HEK293T (cell line): ENCODE results near the gene ANKS1A.

ENCODE experiments used
- CTCF ChIA-PET: fragments of 350-600 bp; formaldehyde crosslinking; extraction: SDS; loops from one replicate; lab custom pipeline; 2021; ENCODE audit warnings: antibody characterized with exemption, inconsistent platforms; lab: Yijun Ruan, JAX
- POLR2A ChIA-PET: fragments of 350-600 bp; formaldehyde crosslinking; extraction: SDS; loops from one replicate; lab custom pipeline; 2020; ENCODE audit warnings: antibody characterized with exemption, inconsistent platforms; lab: Yijun Ruan, JAX
- DNase-seq: peaks from one replicate; pipeline ENCODE4 v3.0.0; 2012; ENCODE audit warnings: mixed read lengths; ENCODE audit errors: extremely low spot score
- ARNT ChIP-seq: fragments of 450-650 bp; IDR thresholded peaks from 2 replicates; pipeline ENCODE4 v1.6.1; 2017; ENCODE audit warnings: mild to moderate bottlenecking
- BHLHE40 ChIP-seq: fragments of 450-650 bp; IDR thresholded peaks from 2 replicates; pipeline ENCODE4 v1.6.1; 2016; ENCODE audit warnings: mild to moderate bottlenecking, moderate library complexity, borderline replicate concordance
- CTBP1 ChIP-seq: fragments of 450-650 bp; IDR thresholded peaks from 2 replicates; pipeline ENCODE4 v1.6.1; 2016; ENCODE audit warnings: borderline replicate concordance
- ELF4 ChIP-seq: fragments of 450-650 bp; IDR thresholded peaks from 2 replicates; pipeline ENCODE4 v1.6.1; 2017; ENCODE audit warnings: antibody characterized with exemption
- FOXA1 ChIP-seq: fragments of 450-650 bp; IDR thresholded peaks from 2 replicates; pipeline ENCODE4 v1.6.1; 2016; ENCODE audit warnings: mild to moderate bottlenecking
- FOXK2 ChIP-seq: fragments of 450-650 bp; IDR thresholded peaks from 2 replicates; pipeline ENCODE4 v1.6.1; 2016; ENCODE audit warnings: mild to moderate bottlenecking
- FOXM1 ChIP-seq: fragments of 450-650 bp; IDR thresholded peaks from 2 replicates; pipeline ENCODE4 v1.6.1; 2017; ENCODE audit warnings: mild to moderate bottlenecking, borderline replicate concordance
- HDGF ChIP-seq: fragments of 450-650 bp; IDR thresholded peaks from 2 replicates; pipeline ENCODE4 v1.6.1; 2017; ENCODE audit warnings: antibody characterized with exemption, borderline replicate concordance
- L3MBTL2 ChIP-seq: fragments of 450-650 bp; conservative IDR thresholded peaks from 2 replicates; pipeline ENCODE4 v1.6.1; 2016; ENCODE audit warnings: mild to moderate bottlenecking
- LEF1 ChIP-seq: fragments of 450-650 bp; IDR thresholded peaks from 2 replicates; pipeline ENCODE4 v1.6.1; 2017; ENCODE audit warnings: mild to moderate bottlenecking, borderline replicate concordance
- NFRKB ChIP-seq: fragments of 450-650 bp; IDR thresholded peaks from 2 replicates; pipeline ENCODE4 v1.6.1; 2016; ENCODE audit warnings: mild to moderate bottlenecking, moderate library complexity
- SP1 ChIP-seq: fragments of 450-650 bp; IDR thresholded peaks from 2 replicates; pipeline ENCODE4 v1.6.1; 2017
- SUZ12 ChIP-seq: fragments of 450-650 bp; IDR thresholded peaks from 2 replicates; pipeline ENCODE4 v1.6.1; 2016; ENCODE audit warnings: mild to moderate bottlenecking
- TARDBP ChIP-seq: fragments of 450-650 bp; IDR thresholded peaks from 2 replicates; pipeline ENCODE4 v1.6.1; 2016
- ZNF384 ChIP-seq: fragments of 450-650 bp; IDR thresholded peaks from 2 replicates; pipeline ENCODE4 v1.6.1; 2016
- TF ChIP-seq, protein P1 (sequence below): fragments of 450-650 bp; IDR thresholded peaks from 2 replicates; pipeline ENCODE4 v1.6.1; 2016

Gene ANKS1A

DNA sequence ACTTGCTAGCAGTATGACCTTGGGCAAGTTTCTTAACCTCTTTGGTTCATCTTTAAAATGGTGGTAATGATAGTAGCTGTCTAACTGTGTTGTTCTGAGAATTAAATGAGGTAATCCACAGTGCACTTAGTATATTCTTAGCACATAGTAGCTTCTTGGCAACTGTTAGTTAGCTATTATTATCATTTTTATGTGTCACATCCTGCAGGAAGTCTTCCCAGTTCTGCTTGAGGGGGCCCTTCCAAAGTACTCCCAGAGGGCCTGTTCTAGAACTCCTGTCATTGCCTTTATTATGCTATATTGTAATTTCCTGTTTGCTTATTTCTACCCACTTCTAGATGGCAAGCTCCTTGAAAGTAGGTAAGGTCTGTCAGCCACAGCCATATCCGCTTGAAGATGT lies 30.6 kb downstream of the ANKS1A start:
- ChIA-PET CTCF (no interaction called here), POLR2A (interaction anchor here (1.2 kb wide), 1 partner anchor 10 kb away, joined by 3 read pairs; no protein-coding TSS in a partner anchor)
- TF ChIP-seq, protein P1, sequence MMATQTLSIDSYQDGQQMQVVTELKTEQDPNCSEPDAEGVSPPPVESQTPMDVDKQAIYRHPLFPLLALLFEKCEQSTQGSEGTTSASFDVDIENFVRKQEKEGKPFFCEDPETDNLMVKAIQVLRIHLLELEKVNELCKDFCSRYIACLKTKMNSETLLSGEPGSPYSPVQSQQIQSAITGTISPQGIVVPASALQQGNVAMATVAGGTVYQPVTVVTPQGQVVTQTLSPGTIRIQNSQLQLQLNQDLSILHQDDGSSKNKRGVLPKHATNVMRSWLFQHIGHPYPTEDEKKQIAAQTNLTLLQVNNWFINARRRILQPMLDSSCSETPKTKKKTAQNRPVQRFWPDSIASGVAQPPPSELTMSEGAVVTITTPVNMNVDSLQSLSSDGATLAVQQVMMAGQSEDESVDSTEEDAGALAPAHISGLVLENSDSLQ, result no peak
- TF ChIP-seq TARDBP (no peak), CTBP1 (no peak), ARNT (no peak), L3MBTL2 (no peak), ZNF384 (no peak), SP1 (no peak), FOXK2 (no peak), LEF1 (no peak), NFRKB (no peak), HDGF (no peak), FOXM1 (no peak), ELF4 (no peak), FOXA1 (no peak), SUZ12 (no peak), BHLHE40 (no peak)
- no peak for DNase-seq

DNA sequence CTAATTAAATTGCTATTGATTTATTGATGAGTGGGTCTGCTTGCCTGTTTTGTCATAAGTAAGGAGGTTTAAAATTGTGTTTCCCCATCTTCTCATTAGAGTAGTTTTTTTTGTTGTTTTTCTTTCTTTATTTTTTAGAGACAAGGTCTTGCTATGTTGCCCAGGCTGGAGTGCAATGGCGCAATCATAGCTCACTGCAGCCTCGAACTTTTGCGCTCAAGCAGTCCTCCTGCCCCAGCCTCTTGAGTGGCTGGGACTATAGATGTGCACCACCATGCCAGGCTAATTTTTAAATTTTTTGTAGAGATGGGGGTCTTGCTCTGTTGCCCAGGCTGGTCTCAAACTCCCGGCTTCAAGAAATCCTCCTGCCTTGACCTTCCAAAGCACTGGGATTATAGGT lies 31.0 kb downstream of the ANKS1A start:
- TF ChIP-seq BHLHE40, result no peak
- TF ChIP-seq TARDBP, result no peak
- TF ChIP-seq CTBP1, result no peak
- TF ChIP-seq ELF4, result no peak
- no peak for TF ChIP-seq SUZ12
- TF ChIP-seq FOXM1, result no peak
- TF ChIP-seq FOXK2, result no peak
- no peak for TF ChIP-seq L3MBTL2
- TF ChIP-seq NFRKB, result no peak
- no peak for TF ChIP-seq LEF1
- TF ChIP-seq FOXA1, result no peak
- TF ChIP-seq ARNT, result no peak
- TF ChIP-seq, protein P1, result no peak
- TF ChIP-seq HDGF, result no peak
- ChIA-PET CTCF (no interaction called here), POLR2A (no interaction called here)
- no peak for DNase-seq

DNA sequence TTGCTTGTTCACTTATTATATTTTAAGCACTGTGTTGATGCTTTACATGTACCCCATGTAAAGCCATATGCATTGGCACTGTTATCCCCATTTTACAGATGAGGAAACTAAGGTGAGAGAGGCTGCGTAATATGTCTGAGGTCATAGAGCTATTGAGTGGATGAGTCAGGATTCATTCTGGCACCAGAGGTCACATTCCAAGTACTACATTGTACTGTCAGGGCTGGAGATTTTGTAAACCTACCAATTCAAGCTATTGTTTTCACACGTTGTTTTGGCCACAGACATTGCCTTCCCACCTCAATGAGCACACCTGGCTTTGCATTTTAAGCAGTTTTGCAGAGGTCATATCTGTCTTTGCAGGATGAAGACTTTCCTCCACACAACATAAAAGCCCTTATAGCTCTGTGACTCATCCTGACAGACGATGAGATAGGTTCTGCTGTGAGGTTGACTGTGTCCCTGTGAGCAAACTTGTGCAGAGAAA lies 33.2 kb downstream of the ANKS1A start:
- POLR2A ChIA-PET, result no interaction called here

DNA sequence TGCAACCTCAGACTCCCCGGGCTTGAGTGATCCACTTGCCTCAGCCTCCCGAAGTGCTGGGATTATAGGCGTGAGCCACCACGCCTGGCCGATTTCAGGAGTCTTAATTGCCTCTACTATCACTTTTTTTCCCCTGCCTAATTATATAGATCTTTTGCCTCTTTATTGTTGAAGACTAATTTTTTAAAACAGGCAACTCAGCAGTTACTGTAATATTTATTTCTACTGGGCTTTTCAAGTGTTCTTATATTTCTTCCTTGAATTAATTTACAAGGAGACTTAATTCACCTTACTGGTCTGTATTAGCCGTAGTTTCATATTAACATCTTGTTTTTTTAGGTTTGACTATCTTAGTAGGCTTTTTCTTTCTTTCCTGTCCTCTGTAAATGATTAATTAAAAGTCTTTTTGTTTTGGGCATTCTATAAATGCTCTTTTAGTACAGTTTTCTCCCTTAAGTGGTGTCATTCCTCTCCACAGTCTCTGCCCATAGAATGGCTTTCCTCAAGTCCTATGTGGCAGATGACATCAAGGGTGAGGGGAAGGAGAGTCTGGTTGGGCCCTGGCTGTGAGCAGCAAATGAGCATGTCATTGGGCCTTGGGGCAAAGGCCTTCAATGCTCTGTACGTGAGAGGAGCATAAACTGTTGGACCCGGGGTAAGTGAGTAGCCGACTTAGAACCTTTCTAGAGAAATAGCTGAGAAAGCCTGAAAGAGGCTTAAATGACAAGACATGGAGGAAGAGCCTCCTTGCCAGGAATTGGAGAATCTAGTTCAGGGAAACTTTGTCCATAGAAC lies 36.0 kb downstream of the ANKS1A start:
- no peak for TF ChIP-seq FOXM1
- TF ChIP-seq ARNT, result no peak
- no peak for TF ChIP-seq L3MBTL2
- TF ChIP-seq HDGF, result no peak
- TF ChIP-seq FOXK2, result no peak
- TF ChIP-seq ELF4, result no peak
- no peak for TF ChIP-seq SUZ12
- no peak for TF ChIP-seq NFRKB
- no peak for TF ChIP-seq ZNF384
- ChIA-PET CTCF (no interaction called here), POLR2A (no interaction called here)
- DNase-seq, result no peak

More for the DNA sequence above, 33.2 kb downstream of the ANKS1A start:
- no peak for DNase-seq
- CTCF ChIA-PET, result interaction anchor here (0.7 kb wide), 1 partner anchor 272 kb away, joined by 3 read pairs; no protein-coding TSS in a partner anchor
- TF ChIP-seq ELF4 (no peak), FOXM1 (no peak), FOXK2 (no peak), FOXA1 (no peak), LEF1 (no peak), ARNT (no peak), BHLHE40 (no peak), ZNF384 (no peak), CTBP1 (no peak), SP1 (no peak), NFRKB (no peak), TARDBP (no peak), HDGF (no peak), SUZ12 (no peak), L3MBTL2 (no peak)
- TF ChIP-seq, protein P1, result no peak

DNA sequence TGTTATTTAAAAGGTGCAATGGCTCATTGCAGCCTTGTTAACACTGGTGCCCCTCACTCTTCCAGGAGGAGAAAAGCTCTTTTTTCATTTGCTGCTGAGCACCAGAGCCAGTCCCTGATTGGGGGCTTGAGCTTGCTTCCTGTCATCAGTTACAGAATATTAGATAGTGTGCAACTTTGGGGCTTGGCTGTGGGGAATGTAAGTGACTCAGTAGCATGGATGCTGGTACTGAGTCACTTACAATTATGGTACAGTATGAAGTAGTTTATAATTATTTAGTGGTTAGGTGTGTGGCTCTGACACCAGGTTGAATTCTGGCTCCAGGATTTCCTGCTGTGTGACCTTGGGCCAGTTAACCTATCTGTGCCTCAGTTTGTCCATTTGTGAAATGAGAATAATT lies 37.6 kb downstream of the ANKS1A start:
- TF ChIP-seq BHLHE40, result no peak
- no peak for TF ChIP-seq CTBP1
- TF ChIP-seq ARNT, result no peak
- no peak for TF ChIP-seq NFRKB
- no peak for TF ChIP-seq FOXM1
- no peak for TF ChIP-seq SUZ12
- TF ChIP-seq ZNF384, result no peak
- no peak for TF ChIP-seq HDGF
- TF ChIP-seq FOXA1, result no peak
- no peak for TF ChIP-seq SP1
- TF ChIP-seq, protein P1, result no peak
- DNase-seq, result no peak
- CTCF ChIA-PET, result no interaction called here
- POLR2A ChIA-PET, result interaction anchor here (1.0 kb wide), 1 partner anchor 39 kb away, joined by 3 read pairs; the partner anchor contains the start of gene TAF11
